HG02870 (cell line): ENCODE measurements around the gene SRRM2.

Source experiments
- ATAC-seq: cut with Tn5 transposase; IDR thresholded peaks from one replicate; pipeline ENCODE4 v1.9.1; 2021; ENCODE audit warnings: mild to moderate bottlenecking, moderate library complexity; ENCODE audit not compliant: unreplicated experiment

The SRRM2 gene

DNA sequence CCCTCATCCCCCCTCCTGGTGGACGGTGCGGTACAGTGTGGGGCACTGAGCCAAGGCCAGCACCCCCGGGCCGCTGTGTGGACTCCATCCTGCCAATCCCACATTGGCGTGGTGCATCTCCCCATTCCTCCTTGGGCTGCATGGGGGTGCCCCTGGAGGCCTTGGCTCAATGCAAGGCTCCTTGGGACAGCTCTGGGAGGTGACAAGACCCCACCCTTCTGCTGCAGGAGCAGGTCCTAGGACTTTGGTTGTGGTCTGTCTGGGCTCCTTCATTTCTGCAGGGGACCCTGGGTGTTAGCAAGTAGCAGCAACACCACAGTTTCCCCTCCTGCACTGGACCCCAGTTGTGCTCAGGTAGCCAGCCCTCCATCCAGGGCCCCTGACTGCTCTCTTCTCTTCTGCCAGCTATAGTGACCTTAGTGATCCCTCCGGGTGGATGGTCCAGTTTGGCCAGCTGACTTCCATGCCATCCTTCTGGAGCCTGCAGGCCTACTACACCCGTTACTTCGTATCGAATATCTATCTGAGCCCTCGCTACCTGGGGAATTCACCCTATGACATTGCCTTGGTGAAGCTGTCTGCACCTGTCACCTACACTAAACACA lies 65.9 kb downstream of the SRRM2 start:
- no peak for ATAC-seq

DNA sequence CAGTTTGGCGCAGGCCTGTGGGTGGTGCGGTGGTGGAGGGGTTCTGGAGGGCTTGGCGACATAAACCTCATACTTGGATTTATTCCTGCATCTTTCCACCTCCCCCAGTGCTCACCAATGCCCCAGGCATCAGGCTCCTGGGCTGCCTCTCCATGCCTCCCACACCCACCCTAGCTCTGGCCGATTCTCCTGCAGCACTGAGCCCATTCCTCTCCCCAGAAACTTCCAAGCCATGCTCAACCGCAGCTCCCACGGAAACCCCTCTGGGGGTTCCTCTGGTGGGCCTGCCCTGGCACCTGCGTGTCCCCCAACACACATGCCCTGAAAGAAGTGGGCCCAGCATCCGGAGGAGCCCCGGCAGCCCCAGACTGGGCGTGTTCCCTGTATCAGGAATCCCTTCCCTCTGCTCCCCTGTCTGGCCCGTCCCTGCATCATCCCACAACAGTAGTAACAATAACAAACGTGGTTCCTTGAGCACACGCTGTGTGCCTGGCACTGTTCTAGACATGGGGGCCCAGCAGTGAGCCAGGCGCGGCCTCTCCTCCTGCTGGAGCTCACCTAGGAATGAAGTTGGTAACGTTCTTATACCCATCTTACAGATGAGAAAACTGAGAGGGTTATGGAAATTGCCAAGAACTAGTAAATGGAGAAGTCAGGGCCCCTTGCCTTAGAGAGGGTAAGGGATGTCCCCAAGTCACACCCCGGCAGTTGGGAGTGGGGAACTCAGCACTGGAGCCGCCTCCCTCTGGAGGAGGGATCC lies 66.9 kb downstream of the SRRM2 start:
- no peak for ATAC-seq

DNA sequence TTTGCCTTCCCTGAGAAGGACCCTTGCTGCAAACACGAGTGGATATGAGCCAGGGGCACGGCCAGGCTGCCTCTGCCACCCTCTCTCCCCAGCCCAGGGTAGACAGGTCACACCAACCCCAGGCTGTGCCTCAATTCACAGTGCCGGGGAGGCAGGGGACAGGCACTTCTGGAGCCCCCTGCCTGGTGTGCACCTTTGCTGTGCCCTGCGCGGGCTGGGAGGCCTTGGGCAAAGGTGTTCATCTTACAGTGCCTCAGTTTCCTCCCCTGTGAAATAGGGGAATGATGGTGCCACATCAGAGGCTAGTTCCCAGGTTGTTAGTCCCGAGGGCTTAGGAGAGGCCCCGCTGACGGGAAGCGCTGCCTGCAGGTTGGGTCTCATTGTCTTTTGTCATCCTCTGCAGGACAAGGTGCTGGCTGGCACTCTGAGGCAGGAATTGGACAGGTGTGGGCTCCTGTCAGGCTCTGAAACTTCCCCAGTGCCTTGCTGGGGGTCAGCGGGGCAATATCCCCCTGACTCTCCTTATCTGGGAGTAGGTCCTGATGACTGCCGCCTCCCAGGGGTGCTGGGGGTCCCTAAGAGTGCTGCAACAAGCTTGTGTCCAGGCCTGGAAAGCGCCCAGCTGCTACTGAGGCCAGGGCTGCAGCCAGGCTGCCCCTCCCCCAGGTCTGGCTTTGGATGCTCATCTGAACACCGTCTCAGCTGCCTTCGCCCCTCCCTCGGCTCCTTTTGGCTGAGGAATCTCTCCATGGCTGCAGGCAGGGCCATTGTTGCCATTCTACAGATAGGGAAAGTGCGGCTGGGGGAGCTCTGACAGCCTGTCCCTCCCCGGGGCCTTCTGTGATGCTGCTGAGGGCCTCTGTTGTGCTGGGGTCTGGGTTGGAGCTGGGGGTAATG lies 67.7 kb downstream of the SRRM2 start:
- no peak for ATAC-seq
